GM11168 (cell line): ENCODE data around the gene NFATC2.

Source experiments
- in situ Hi-C: fragments of 300-500 bp; cut with MboI; formaldehyde crosslinking; loops from one replicate; pipeline ENCODE4 v1.12.0; 2022; ENCODE audit warnings: low sequenced_read_pairs; ENCODE audit not compliant: unreplicated experiment

Gene NFATC2

GRCh38 chr20:51444922-51445438 is 97.5 kb downstream of the NFATC2 start:
- in situ Hi-C loops = no loop called here

- in situ Hi-C loops = no loop called here
These were observed 98.1 kb downstream of the NFATC2 start for GRCh38 chr20:51444467-51444866.

- in situ Hi-C loops = no loop called here
These were observed 99.9 kb downstream of the NFATC2 start for GRCh38 chr20:51442602-51443001.

- in situ Hi-C loops = no loop called here
These were observed 101.9 kb downstream of the NFATC2 start for GRCh38 chr20:51440589-51440988.

GRCh38 chr20:51439160-51439689 is 103.3 kb downstream of the NFATC2 start:
- in situ Hi-C loops = no loop called here

GRCh38 chr20:51438136-51438535 is 104.4 kb downstream of the NFATC2 start:
- in situ Hi-C loops = no loop called here

GRCh38 chr20:51437182-51437924 is 105.2 kb downstream of the NFATC2 start:
- in situ Hi-C loops = no loop called here

GRCh38 chr20:51434580-51435247 is 107.8 kb downstream of the NFATC2 start:
- in situ Hi-C loops = no loop called here

- in situ Hi-C loops = no loop called here
These were observed 108.5 kb downstream of the NFATC2 start for GRCh38 chr20:51434026-51434425.

- in situ Hi-C loops = no loop called here
These were observed 109.6 kb downstream of the NFATC2 start for GRCh38 chr20:51432875-51433274.

- in situ Hi-C loops = no loop called here
These were observed 110.2 kb downstream of the NFATC2 start for GRCh38 chr20:51432251-51432784.

GRCh38 chr20:51431321-51431720 is 111.2 kb downstream of the NFATC2 start:
- in situ Hi-C loops = no loop called here

GRCh38 chr20:51430198-51430950 is 112.1 kb downstream of the NFATC2 start:
- in situ Hi-C loops = no loop called here

- in situ Hi-C loops = no loop called here
These were observed 112.8 kb downstream of the NFATC2 start for GRCh38 chr20:51429696-51430095.

- in situ Hi-C loops = no loop called here
These were observed 113.4 kb downstream of the NFATC2 start for GRCh38 chr20:51429144-51429482.

GRCh38 chr20:51428401-51429143 is 113.9 kb downstream of the NFATC2 start:
- in situ Hi-C loops = no loop called here

GRCh38 chr20:51427651-51428291 is 114.7 kb downstream of the NFATC2 start:
- in situ Hi-C loops = no loop called here

- in situ Hi-C loops = no loop called here
These were observed 115.5 kb downstream of the NFATC2 start for GRCh38 chr20:51426718-51427650.
